Bone marrow (tissue), 2 donors: Measurements from ENCODE around the gene SUCLG2.

Experiments
- DNase-seq, 2 donors: peaks; one replicate each; lab custom pipeline; 2025; lab: John Stamatoyannopoulos, UW

Gene SUCLG2

GRCh38 chr3:67649681-67650080, 4.7 kb downstream of the SUCLG2 start:
- DNase-seq = no peak

- DNase-seq = no peak
Observed at GRCh38 chr3:67648701-67649100, 5.7 kb downstream of the SUCLG2 start.

- DNase-seq = no peak
Observed at GRCh38 chr3:67648229-67648628, 6.2 kb downstream of the SUCLG2 start.

- no peak for DNase-seq
Observed at GRCh38 chr3:67647390-67647878, 7.0 kb downstream of the SUCLG2 start.

GRCh38 chr3:67646586-67647234, 7.7 kb downstream of the SUCLG2 start:
- DNase-seq = no peak

GRCh38 chr3:67644827-67645226, 9.6 kb downstream of the SUCLG2 start:
- DNase-seq = no peak

- no peak for DNase-seq
Observed at GRCh38 chr3:67642734-67643133, 11.7 kb downstream of the SUCLG2 start.

- DNase-seq = no peak
Observed at GRCh38 chr3:67642190-67642589, 12.2 kb downstream of the SUCLG2 start.

GRCh38 chr3:67641451-67641850, 13.0 kb downstream of the SUCLG2 start:
- DNase-seq = no peak

GRCh38 chr3:67640023-67640660, 14.3 kb downstream of the SUCLG2 start:
- no peak for DNase-seq

GRCh38 chr3:67637255-67637900, 17.0 kb downstream of the SUCLG2 start:
- no peak for DNase-seq

- DNase-seq = no peak
Observed at GRCh38 chr3:67635806-67636205, 18.6 kb downstream of the SUCLG2 start.

GRCh38 chr3:67635257-67635656, 19.2 kb downstream of the SUCLG2 start:
- no peak for DNase-seq

- no peak for DNase-seq
Observed at GRCh38 chr3:67630666-67631362, 23.6 kb downstream of the SUCLG2 start.

GRCh38 chr3:67624687-67625086, 29.7 kb downstream of the SUCLG2 start:
- DNase-seq = no peak

- DNase-seq = no peak
Observed at GRCh38 chr3:67624078-67624477, 30.3 kb downstream of the SUCLG2 start.

GRCh38 chr3:67622652-67623051, 31.8 kb downstream of the SUCLG2 start:
- no peak for DNase-seq

GRCh38 chr3:67620869-67621268, 33.5 kb downstream of the SUCLG2 start:
- DNase-seq = no peak

- DNase-seq = no peak
Observed at GRCh38 chr3:67619991-67620390, 34.4 kb downstream of the SUCLG2 start.

- DNase-seq = no peak
Observed at GRCh38 chr3:67617518-67617917, 36.9 kb downstream of the SUCLG2 start.

- no peak for DNase-seq
Observed at GRCh38 chr3:67616046-67616445, 38.4 kb downstream of the SUCLG2 start.

GRCh38 chr3:67614195-67614594, 40.2 kb downstream of the SUCLG2 start:
- no peak for DNase-seq

- DNase-seq = no peak
Observed at GRCh38 chr3:67610458-67610857, 44.0 kb downstream of the SUCLG2 start.
